HL-60/S4 (cell line): ENCODE results near the gene PPP2R2D.
"Not testable (repeated sequence)": the region's sequence is repeated elsewhere in the genome, so short reads cannot be mapped to it uniquely, and the experiment has no call there.

Experiments
- in situ Hi-C: fragments of 300-500 bp; cut with MboI; formaldehyde crosslinking; loops from 2 replicates; pipeline ENCODE4 v1.14.3; 2022; ENCODE audit warnings: low sequenced_read_pairs

Gene PPP2R2D

GRCh38 chr10:131905603-131906268 lies 4.9 kb downstream of the PPP2R2D start:
- in situ Hi-C loops, result no loop called here

GRCh38 chr10:131906269-131906639 lies 5.4 kb downstream of the PPP2R2D start:
- in situ Hi-C loops, result no loop called here

- in situ Hi-C loops, result no loop called here
Observed at GRCh38 chr10:131907679-131908078, 6.9 kb downstream of the PPP2R2D start.

GRCh38 chr10:131908151-131908550 lies 7.3 kb downstream of the PPP2R2D start:
- in situ Hi-C loops, result no loop called here

- in situ Hi-C loops, result no loop called here
Observed at GRCh38 chr10:131909014-131909808, 8.4 kb downstream of the PPP2R2D start.

- in situ Hi-C loops, result no loop called here
Observed at GRCh38 chr10:131909929-131910328, 9.1 kb downstream of the PPP2R2D start.

GRCh38 chr10:131910663-131911314 lies 10.0 kb downstream of the PPP2R2D start:
- in situ Hi-C loops, result no loop called here

GRCh38 chr10:131911451-131911850 lies 10.6 kb downstream of the PPP2R2D start:
- in situ Hi-C loops, result no loop called here

- in situ Hi-C loops, result no loop called here
Observed at GRCh38 chr10:131912620-131913019, 11.8 kb downstream of the PPP2R2D start.

GRCh38 chr10:131915484-131915883 lies 14.7 kb downstream of the PPP2R2D start:
- in situ Hi-C loops, result no loop called here

GRCh38 chr10:131915990-131916766 lies 15.4 kb downstream of the PPP2R2D start:
- in situ Hi-C loops, result no loop called here

- in situ Hi-C loops, result not testable (repeated sequence)
Observed at GRCh38 chr10:131916767-131917160, 16.0 kb downstream of the PPP2R2D start.

GRCh38 chr10:131917496-131917895 lies 16.7 kb downstream of the PPP2R2D start:
- in situ Hi-C loops, result not testable (repeated sequence)

GRCh38 chr10:131919461-131919860 lies 18.7 kb downstream of the PPP2R2D start:
- in situ Hi-C loops, result not testable (repeated sequence)

GRCh38 chr10:131920151-131920550 lies 19.3 kb downstream of the PPP2R2D start:
- in situ Hi-C loops, result no loop called here

- in situ Hi-C loops, result no loop called here
Observed at GRCh38 chr10:131920693-131921092, 19.9 kb downstream of the PPP2R2D start.

- in situ Hi-C loops, result no loop called here
Observed at GRCh38 chr10:131921184-131921583, 20.4 kb downstream of the PPP2R2D start.

GRCh38 chr10:131923038-131923756 lies 22.4 kb downstream of the PPP2R2D start:
- in situ Hi-C loops, result no loop called here

- in situ Hi-C loops, result no loop called here
Observed at GRCh38 chr10:131925011-131925649, 24.3 kb downstream of the PPP2R2D start.

GRCh38 chr10:131925716-131926115 lies 24.9 kb downstream of the PPP2R2D start:
- in situ Hi-C loops, result no loop called here
